Ramos (cell line): Measurements from ENCODE around the gene CST5.
"Not testable (repeated sequence)": the region's sequence is repeated elsewhere in the genome, so short reads cannot be mapped to it uniquely, and the experiment has no call there.

ENCODE experiments used
- in situ Hi-C: fragments of 300-500 bp; cut with MboI; formaldehyde crosslinking; loops from one replicate; pipeline ENCODE4 v1.14.3; 2022; ENCODE audit warnings: low sequenced_read_pairs; ENCODE audit not compliant: unreplicated experiment

CST5 gene, protein sequence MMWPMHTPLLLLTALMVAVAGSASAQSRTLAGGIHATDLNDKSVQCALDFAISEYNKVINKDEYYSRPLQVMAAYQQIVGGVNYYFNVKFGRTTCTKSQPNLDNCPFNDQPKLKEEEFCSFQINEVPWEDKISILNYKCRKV

DNA sequence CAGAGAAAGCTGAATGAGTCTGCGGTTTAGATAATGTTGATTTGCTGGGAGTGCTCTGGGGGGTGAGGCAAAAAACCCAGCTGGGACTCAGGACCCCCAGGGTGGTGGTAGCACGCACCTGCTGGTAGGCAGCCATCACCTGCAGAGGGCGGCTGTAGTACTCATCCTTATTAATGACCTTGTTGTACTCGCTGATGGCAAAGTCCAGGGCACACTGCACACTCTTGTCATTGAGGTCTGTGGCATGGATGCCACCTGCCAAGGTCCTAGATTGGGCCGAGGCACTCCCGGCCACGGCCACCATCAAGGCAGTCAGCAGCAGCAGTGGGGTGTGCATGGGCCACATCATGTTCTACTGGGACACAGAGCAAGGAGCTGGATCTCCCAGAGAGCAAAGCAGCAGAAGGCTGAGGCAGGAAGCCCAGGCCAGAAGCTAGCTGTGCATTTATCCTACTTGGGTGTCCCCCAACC lies at the start of gene CST5:
CST5 (minus strand) TSS at position 421 of the 471 bp plus-strand sequence; CDS start at position 349, 72 bp downstream.
- in situ Hi-C loops: no loop called here

DNA sequence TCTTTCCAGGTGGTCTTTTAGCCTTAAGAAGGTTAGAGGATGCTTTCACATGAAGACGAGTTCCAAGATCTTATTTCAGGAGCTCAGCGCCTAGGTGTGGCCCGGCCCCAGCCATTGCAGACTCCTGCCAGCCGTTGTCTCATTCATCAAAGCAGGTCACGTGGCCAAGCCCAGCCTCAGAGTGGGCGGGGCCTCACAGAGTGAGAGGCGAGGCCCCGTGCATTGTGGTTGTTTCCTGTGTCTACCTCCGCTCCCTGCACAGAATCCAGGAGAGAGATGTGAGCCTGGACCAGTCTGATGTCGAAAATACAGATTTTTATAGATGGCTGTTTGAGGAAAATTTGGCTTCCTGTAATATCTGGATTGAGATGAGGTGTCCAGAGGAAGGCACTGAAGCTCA lies 49.2 kb upstream of the CST5 start:
- in situ Hi-C loops: no loop called here

DNA sequence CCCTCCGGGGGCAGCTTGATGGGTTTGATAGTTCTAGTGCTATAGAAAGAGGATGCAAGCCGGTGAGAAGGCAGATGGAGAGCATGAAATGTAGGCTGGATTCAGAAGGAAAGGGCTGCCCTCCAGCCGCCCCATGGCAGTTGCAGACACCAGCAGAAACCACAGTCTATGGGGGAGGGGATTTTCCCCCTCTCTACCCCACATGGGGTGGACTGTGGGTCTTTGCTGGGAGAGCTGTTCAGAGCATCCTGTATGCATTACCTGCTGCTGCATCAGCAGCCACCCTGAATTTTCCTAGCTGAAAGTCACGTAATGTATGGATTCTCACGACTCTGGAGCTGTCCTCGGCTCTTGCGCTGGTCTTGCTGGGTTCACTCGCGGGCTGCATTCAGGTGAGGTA lies 48.8 kb upstream of the CST5 start:
- in situ Hi-C loops: no loop called here

DNA sequence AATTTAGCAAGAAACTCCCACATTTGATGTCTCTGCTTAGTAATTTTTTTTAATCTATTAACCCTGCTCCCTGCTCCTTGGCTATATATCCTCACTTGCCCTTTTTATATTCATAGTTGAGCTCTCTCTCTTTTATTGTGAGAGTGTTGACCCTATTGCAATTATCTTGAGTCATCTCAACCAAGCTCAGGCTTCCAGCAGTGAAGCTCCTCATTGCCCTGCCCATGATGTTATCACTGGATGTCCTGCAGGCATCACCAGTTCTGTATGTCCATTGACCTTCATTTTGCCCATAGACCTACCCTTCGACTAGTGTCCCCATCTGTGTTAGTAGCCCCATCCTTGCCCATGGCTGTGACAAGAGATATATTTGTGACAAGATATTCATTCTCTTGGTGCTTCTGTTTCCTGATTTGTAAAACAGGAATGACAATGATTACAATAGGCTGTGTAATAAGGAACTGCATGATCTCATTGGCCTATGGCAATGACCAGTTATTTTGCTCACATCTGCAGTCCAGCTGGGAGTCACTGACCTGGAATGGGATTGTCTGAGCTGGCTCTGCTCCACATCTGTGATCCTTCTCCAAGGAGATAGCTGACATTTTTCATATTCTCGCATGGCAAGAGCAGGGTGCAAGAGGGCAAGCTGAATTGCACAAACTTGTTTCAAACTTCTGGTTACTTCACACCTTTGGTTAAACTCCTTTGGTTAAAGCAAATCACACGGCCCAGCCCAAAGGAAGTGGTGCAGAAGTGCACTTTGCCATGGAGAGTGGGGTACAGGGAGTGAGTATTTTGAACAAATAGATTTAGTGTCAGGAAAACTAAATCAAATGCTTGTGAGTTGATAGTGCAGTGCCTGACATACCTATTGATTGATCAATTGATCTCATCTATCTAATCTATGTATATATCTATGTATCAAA lies 47.7 kb upstream of the CST5 start:
- in situ Hi-C loops: no loop called here

DNA sequence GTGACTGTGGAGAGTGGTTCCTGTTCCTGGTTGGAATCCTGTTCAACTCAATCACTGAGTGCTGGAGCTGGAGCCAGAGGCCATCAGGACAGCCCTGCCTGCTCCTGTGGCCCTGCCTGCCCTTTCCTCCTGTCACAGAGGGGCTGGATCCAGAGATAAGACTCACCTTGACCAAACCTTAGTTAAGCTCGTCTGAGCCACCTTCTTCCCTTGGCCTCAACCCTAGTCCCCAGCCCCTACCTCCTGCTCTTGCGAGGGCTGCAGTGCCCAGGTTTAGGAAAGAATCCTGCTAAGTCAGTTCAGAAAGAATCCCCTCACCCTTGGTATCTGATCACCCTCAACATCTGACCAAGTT lies 47.0 kb upstream of the CST5 start:
- in situ Hi-C loops: no loop called here

DNA sequence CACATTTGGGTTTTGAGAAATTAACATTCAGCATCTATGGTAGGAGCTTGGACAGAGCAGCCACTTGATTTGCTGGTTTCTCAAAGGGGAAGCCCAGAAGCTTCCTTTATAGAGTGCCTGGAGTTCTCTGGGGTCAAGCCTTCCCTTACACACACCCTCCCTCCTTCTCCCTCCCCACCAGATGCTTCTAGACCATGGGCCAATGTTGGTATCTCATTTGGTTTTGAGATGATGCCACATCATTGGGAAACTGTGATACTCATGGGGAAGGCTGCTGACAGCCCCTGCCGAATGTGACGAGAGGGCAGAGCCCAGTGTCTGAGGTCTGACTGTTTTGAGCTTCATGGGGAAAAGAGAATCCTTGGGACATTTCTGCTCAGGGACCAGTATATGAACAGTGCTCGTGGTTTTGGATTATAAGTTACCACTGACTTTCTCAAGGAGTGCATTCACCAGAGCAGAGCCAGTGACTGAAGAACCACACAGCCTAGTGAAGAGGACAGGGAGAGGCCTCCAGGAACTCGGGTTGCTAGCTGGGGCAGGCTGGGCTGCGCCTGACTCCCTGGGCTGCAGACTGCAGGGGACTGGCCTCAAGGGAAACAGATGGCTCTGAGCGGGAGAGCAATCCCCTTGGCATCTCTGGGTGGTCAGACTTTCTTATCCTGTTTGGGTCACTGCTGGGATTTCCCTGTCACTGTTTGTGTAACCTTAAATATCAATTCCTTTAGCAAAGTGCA lies 46.4 kb upstream of the CST5 start:
- in situ Hi-C loops: no loop called here

DNA sequence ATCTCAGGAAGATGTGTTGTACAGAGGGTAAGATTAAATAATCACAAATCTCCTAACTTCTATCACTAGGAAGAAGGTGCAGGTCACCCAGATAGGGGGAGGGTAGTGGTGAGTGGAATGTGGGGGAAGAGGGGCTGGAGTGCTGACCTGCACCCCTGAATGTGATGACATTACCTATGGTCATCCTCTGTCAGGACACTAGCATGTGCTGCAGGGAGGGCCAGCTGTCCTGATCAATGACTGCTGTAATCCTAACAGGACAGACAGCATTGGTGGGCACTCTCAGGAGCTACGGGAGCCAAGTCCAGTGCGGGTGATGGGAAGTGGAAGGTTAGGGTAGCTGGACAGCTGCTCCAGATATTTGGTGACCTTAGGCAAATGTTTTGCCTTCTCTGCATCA lies 45.2 kb upstream of the CST5 start:
- in situ Hi-C loops: no loop called here

DNA sequence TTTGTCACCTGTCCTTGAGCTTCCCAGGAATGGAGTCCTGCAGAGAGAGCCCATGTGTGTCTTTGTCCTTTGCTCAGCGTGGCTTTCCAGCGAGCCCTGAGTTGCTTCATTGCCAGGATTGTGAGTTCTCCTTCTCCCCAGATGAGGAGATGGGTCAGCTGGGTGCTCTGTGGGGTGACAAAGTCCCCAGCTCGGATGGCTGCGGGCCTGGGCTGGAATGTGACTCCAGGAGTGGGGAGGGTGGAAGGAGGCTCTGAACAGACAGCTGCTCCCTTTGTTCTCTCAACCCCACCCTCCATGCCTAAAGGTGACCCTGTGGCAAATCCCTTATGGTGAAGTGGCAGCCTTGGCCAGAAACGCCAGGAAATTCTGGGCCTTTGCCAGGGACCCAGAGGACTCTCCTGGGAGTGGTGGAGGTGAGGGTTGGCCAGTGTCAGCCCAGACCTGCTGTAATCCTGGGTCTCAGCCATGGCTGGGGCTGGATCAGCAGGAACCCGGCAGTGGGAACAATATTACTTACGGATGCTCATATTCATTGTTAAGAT lies 44.4 kb upstream of the CST5 start:
- in situ Hi-C loops: no loop called here

DNA sequence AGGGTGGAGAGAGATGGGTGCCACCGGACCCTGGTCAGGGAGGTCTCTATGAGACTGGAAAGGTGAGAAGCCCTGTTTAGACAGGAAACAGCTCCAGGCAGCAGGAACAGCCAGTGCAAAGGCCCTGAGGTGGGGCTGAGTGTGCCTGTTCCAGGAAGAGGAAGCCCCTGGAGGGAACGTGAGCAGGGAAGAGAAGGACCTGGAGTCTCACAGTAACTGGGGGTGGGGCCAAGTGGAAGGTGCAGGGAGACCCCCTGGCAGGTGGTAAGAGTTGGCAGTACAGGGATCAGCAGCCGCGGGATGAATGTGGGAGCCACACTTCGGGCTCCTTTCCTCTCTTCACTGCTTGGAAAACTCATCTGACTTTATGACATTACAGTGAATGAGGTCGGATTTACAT lies 43.8 kb upstream of the CST5 start:
- in situ Hi-C loops: no loop called here

DNA sequence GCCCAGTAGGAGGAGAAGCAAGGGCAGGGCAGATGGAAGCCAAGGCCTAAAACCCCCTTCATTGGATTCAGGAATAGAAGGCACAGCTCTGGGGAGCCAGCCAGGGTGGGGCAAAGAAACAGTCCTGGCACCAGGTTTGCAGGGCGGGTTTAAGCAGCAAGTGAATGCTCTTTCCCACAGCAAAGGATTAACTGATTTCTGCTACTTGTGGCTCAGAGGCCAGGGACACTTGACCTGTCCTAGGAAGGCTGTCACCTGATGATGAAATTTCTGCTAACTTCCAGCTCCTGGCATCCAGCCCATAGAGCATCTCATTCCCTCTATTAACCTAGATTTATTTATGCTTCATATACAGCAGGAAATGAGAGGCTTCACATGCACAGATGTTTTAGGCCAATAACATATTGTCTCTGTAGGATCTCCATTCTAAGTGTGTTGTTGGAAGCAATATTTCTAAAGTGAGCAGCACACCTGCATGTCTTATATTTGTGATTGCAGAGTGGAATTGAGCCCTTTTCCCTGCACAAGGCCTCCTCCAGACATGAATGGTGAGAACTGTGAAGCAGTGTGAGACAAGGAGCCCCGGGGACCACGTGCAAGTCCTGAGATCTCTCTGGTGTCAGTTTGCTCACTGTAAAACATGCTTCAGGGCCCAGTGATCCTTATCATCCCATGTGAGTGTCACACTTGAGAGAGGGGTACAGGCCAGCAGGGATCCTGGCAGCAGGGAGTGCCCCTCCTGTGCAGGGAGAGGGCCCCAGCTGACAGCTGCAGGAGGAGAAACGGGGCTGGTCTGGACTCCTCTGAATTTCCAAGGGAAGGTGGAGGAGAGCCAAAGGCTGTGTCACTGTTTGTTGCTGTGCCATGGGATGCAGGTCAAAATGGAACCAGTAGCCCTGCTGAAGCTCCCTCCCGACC lies 41.1 kb upstream of the CST5 start:
- in situ Hi-C loops: no loop called here

DNA sequence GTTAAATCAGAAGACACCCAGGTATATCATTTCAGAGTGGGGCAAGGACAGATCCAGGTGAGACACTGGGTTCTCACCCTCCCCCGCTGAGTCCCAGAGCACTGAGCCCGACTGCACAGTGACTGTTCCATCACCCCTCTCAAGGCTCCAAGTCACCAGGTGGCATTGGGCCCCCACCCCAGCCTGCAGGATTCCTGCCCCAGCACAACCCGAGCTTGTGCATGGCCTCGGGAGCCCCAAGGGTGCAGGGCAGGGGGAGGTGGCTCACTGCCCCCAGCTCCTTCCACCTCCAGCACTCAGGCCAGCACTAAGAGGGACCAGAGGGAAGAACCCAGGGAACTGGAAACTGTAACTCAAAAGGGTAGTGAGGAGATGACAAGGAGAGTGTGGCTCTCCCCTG lies 39.3 kb upstream of the CST5 start:
- in situ Hi-C loops: no loop called here

DNA sequence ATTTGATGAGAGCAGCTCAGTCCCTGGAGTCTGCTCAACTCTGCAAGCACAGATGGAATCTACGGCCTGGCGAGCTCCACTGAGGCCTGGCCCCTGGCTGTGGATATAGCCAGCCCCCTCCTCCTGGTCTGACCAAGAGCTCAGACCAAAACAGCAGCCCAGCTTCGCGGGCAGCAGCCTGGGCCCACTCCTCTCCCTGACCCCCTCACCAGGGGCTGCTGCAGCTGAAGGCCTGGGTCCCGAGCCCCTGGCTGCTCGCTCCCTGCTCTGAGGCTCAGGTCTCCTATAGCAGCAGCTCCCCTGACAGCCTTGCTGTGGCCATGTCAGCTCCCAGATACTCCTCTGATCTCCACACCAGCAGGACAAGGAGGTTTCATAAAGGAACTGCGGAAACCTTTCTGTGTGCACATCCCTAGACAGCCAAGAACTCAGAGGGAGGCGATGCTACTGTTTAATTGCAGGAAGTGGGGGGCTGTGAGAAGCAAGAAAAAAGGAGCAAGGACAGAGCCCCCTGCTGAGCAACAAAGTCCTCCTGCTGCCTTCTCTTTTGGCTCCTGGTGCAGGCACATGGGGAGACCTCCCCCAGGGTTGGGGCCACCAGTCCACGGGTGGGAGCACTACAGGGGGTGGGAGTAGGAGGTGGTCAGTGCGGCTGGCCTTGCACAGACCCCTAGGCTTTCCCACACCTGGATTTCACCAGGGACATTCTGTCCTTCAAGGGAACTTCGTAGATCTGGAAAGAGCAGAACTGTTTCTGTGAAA lies 38.7 kb upstream of the CST5 start:
- in situ Hi-C loops: no loop called here

DNA sequence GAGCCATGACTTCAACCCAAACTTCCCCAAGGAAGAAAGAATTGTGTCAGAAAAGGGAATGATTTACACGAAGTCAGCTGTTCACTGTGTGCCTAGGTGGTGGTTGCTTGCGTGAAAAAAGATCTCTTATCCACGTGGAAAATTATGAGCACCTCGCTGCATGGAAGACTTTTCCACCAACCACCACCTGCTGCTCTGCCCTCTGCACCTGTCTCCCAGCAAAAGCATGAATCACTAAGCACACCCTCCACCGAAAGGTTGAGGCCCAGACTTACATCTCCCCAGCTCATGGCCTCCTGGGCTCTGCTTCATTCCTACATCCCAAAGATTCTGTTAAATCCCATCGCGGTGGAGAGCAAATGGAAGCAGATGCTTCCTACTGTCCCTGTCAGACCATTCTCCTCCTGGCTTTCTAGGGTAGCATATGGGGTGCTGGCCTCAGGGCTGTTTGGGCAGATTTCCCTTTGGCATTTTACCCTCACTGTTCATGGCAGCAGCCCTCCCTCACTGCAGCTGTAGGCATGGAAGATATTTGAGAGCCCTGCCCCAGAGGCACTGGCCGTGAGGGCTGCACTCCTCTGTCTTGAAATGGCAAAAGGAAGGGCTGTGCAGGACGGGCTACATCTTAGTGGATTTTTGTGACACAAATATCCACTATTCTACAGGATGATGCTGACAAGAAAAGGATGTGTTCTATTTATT lies 37.6 kb upstream of the CST5 start:
- in situ Hi-C loops: no loop called here

DNA sequence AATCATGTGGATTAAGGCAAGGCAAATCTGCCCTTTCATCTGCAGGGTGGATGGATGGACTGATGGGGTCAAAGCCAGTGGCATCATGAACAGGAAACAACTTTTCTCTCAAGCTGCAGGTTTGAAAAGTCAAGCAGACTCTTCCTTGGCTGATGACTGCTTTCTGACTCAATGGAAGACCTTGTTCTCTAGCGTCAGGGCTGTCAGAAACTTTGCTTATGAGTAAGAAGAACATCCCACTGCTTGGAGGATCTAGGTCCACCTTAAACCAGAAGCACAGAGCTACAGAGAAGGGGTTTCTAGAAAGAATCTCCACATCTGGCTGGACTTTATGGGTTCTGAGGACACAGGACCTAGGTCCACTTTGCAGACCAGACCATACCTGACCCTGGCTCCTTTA lies 36.3 kb upstream of the CST5 start:
- in situ Hi-C loops: no loop called here

DNA sequence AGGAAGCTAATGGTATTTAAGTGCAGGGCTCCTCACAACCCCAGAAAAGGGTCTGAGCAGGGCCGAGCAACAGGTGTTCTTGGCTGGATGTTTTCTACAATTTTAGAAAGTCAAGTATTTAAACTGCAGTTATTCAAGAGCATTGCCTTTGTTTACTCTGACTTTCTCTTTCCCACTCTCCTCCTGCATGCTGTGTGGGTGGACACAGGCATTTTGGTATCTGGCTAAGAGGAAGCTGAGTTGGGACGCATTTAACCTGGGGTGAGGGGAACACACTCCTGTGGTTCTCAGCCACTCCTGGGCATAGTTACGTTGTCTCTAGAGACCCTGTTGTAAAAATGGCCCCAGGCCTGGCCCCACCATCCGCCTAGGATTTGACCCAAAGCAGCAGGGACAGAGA lies 34.9 kb upstream of the CST5 start:
- in situ Hi-C loops: not testable (repeated sequence)

DNA sequence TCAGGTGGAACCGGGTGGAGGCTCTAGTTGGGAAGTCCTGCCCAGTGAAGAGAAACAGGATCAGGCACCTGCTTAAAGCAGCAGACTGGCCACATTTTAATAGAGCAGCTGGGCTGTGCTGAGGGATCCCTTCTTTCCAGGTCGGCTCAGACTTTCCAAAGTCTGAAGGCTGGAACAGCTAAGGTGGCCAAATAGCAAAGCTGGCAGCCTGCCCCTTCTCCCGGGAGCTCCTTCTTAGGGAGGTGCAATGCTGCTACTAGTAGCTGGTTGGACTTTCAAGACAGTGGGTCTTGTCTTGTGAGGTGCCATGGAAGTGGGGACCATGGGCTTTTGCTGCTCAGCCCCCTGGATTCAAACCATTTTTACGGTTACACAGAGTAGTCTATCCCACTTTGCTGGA lies 30.7 kb upstream of the CST5 start:
- in situ Hi-C loops: no loop called here

DNA sequence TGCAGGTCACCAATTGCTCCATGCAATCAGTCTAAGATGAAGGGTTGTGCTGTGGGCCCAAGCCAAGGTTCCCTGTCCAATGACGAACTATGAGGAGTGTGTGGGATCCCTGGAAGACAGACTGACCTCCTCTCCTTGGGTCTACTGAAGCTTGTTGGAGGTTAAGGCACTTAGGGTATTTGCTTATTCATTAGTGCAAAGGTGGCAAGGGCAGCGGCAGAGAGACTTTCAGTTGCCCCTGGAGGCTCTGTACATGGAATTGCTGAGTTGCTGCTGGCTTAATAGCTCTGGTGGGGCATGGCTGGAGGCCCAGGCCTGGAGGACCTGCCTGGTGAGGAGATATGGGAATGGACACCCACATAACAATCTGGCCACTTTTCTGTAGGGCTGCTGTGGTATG lies 29.8 kb upstream of the CST5 start:
- in situ Hi-C loops: no loop called here

DNA sequence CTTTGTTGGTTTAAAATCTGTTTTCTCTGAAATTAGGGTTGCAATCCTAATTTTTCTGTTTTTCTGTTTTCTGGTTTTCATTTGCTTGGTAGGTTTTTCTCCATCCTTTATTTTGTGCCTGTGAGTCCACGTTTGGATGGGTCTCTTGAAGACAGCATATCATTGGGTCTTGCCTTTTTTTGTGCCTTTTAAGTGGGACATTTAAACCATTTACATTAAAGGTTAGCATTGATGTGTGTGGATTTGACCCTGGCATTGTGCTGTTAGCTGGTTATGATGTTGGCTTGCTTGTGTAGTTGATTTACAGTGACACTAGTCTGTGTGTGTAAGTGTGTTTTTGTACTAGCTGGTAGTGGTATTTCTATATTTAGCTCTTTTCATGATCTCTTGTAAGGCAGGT lies 28.0 kb upstream of the CST5 start:
- in situ Hi-C loops: no loop called here

DNA sequence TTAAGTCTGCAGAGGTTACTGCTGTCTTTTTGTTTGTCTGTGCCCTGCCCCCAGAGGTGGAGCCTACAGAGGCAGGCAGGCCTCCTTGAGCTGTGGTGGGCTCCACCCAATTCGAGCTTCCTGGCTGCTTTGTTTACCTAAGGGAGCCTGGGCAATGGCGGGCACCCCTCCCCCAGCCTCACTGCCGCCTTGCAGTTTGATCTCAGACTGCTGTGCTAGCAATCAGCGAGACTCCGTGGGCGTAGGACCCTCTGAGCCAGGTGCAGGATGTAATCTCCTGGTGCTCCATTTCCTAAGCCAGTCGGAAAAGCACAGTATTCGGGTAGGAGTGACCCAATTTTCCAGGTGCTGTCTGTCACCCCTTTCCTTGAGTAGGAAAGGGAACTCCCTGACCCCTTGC lies 22.8 kb upstream of the CST5 start:
- in situ Hi-C loops: not testable (repeated sequence)
